Measurements from ENCODE around the gene EML4. TPM values are rescaled to one million over a fixed set of nuclear protein-coding genes. Genes with fewer than 3 reads are reported as not detected.

The EML4 gene
- total RNA-seq, 4 donors from 2014 or later: 20.8 to 29.8 (median 25.3) TPM

DNA sequence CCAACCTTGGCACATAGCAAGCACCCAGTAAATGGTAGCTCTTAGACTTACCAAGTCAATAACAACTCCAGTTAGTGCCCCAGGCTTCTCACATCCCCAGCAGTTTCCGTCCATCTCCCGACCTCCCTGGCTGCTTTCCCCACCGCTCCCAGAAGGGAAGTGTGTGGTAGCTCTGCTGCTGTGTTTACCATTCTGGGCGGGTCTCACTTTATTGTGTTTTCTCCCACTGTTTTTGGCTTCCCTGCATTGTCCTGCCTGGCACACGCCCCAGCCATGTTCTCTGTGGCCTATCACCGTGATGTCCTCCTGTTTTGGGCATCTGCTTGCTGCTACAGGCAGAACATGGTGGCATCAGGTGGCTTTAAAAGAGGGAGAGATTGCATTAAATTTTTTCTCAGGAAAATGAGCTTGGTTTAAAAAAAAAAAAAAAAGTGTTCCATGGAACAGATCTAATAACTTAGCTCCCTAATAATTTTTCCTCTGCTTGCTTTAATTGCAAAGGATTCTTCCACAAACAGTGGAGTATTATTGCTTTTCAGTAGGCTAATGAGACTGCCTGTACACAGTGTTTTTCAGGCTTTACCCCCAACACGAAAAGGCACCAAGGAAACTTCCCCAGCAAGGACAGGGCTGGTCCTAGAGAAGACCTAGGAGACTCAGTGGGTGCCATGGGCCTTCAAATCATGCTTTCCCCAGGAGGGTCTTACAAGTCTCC lies 199.8 kb downstream of the EML4 start:
- Histone ChIP-seq H3K36me3 (no peaks in the 10 kb centered on the region), H3K4me1 (peaks cover 0 to 28% (median 3%) of the 10 kb centered on the region in 4 donors), H3K27me3 (no peaks in the 10 kb centered on the region), H3K9me3 (no peaks in the 10 kb centered on the region), H3K4me3 (no peak overlapping the region), H3K27ac (peak overlapping the region in 2 of 4 donors; percentile 24 to 50)
- 51 to 68% methylated on average over 7 of the region's 7 CpGs for WGBS, 2 donors
- TF ChIP-seq POLR2A (IDR thresholded peaks at IDR 0.05) (no peak), EP300 (IDR thresholded peaks at IDR 0.05) (no peak)
- TF ChIP-seq, protein P1, sequence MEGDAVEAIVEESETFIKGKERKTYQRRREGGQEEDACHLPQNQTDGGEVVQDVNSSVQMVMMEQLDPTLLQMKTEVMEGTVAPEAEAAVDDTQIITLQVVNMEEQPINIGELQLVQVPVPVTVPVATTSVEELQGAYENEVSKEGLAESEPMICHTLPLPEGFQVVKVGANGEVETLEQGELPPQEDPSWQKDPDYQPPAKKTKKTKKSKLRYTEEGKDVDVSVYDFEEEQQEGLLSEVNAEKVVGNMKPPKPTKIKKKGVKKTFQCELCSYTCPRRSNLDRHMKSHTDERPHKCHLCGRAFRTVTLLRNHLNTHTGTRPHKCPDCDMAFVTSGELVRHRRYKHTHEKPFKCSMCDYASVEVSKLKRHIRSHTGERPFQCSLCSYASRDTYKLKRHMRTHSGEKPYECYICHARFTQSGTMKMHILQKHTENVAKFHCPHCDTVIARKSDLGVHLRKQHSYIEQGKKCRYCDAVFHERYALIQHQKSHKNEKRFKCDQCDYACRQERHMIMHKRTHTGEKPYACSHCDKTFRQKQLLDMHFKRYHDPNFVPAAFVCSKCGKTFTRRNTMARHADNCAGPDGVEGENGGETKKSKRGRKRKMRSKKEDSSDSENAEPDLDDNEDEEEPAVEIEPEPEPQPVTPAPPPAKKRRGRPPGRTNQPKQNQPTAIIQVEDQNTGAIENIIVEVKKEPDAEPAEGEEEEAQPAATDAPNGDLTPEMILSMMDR (IDR thresholded peaks at IDR 0.05): no peak
- no peak for DNase-seq (ENCODE audit: low spot score in 2 of 2)

DNA sequence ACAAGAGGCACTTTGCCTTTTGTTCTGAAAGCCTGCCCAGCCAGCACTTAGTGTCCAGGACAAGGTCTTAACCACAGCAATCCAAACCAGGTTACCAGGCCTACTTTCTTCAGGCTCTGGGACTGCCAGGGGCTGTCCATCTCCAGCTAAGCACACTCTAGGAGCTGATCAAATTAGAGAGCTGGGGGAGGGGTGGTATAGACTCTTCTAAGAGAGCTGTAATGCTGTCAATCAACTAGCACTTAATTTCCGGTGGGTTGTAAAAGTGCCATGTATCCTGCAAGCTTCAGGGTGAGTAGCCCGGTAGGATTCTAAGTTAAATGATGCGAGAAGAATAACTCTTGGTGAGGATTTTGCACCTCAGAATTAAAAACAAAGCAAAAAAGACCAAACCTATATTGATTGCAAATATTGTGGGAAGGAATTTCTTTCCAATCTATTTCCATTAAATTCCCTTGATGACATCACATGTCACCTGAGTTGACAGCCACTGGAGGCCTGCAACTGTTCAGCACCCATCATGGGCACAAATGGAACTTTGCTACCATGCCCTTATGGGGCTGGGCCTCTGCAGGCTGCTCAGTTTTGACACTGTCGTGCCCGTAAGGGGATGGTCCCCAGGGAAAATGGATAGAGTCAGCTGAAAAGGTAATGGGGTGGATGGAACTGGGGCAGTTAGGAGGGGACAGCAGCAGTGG lies 200.5 kb downstream of the EML4 start:
- no peaks in the 10 kb centered on the region for H3K9me3 ChIP-seq
- WGBS, 2 donors: 71 to 80% methylated on average over 5 of the region's 5 CpGs
- H3K27me3 ChIP-seq: no peaks in the 10 kb centered on the region
- TF ChIP-seq POLR2A (IDR thresholded peaks at IDR 0.05) (no peak), EP300 (IDR thresholded peaks at IDR 0.05) (no peak)
- TF ChIP-seq, protein P1 (IDR thresholded peaks at IDR 0.05): no peak
- peak overlapping the region in 1 of 4 donors; percentile 50 for H3K27ac ChIP-seq
- no peak for DNase-seq (ENCODE audit: low spot score in 2 of 2)
- H3K4me1 ChIP-seq: peaks cover 0 to 28% (median 3%) of the 10 kb centered on the region in 4 donors
- no peak overlapping the region for H3K4me3 ChIP-seq
- H3K36me3 ChIP-seq: no peaks in the 10 kb centered on the region

DNA sequence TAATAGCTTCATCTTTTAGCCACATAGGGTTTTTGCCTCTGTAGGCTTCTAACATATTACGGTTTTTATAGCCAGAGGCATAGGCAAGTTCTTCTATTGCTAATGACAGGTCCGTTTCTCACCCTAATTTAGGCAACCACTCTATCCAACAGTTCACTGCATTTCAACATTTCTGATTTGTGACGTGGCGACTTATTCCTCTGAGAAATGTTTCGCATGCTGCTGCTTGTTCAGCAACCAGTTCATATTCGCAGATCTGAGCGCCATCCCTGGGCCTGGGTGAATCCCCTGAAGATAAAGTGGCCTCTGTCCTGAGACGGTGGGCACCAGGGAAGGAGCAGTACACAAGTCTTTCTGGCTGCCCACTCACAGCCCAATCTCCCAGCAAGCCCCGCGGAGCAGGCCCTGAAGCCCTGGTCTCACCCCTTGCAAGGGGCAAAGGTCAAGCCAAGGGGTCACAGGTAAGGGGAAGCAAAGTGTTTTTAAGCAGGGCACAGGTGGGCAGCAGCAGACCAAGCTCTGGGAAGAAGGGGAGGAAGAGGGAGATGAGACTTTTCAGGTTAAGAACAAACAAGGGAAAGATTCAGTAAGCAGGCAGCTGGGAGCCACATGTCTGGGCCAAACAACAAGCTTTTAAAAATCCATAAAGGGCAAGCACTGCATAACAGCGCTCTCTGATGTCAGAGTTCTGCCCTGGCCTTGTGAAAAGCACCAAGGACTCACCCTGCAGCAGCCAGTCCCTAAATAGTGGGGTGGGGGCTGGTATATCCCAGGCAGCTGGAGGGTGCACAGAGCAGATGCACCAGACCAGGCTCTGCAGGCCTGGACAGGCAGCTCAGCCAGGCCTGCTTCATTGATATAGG lies 202.7 kb downstream of the EML4 start:
- TF ChIP-seq POLR2A (IDR thresholded peaks at IDR 0.05) (no peak), EP300 (IDR thresholded peaks at IDR 0.05) (no peak)
- TF ChIP-seq, protein P1 (IDR thresholded peaks at IDR 0.05): no peak
- 61 to 71% methylated on average over 11 of the region's 11 CpGs for WGBS, 2 donors

DNA sequence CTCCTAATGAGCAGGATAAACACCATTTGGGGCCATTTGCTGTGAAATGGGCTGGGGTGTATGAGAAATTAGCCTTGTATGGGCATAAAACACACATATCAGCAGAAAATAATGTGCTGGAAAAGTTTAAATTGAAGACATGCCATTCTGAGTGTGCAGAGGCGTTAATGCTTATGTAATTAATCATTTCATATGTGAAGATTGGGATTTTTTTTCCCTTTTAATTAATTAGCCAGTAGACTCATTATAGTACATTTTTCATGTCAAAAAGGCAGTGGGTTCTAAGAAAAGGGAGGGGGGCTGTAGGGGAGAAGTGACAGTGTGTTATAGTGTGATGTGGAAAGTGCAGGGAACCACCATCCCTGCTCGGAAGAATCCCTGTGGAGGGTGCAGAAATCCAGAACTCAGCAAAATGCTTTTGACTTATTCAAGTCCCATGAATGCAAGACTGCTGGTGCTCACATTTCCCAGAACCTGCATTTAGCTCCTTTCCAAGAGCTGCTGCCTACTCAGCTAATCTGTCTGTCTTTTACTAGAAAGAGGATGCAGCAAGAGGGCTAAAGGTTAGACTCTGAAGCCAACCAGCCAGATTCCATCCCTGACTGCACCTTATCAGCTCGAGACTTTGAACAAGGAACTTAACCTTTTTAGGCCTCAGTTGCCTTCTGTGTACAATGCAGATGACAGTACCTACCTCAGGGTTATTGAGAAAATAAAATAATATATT lies 203.5 kb downstream of the EML4 start:
- no peaks in the 10 kb centered on the region for H3K36me3 ChIP-seq
- DNase-seq (ENCODE audit: low spot score in 2 of 2): no peak
- H3K4me3 ChIP-seq: no peak overlapping the region
- no peak for TF ChIP-seq POLR2A (IDR thresholded peaks at IDR 0.05)
- TF ChIP-seq, protein P1 (IDR thresholded peaks at IDR 0.05): no peak
- TF ChIP-seq EP300 (IDR thresholded peaks at IDR 0.05): no peak
- H3K4me1 ChIP-seq: peaks cover 0 to 18% (median 3%) of the 10 kb centered on the region in 4 donors
- H3K9me3 ChIP-seq: no peaks in the 10 kb centered on the region
- no peaks in the 10 kb centered on the region for H3K27me3 ChIP-seq
- 63 to 64% methylated on average over 3 of the region's 3 CpGs for WGBS, 2 donors
- peak overlapping the region in 1 of 4 donors; percentile 53 for H3K27ac ChIP-seq

More for the DNA sequence above, 202.7 kb downstream of the EML4 start:
- Histone ChIP-seq H3K27ac (peak overlapping the region in 3 of 4 donors; percentile 27 to 65 (median 53)), H3K4me3 (no peak overlapping the region), H3K27me3 (no peaks in the 10 kb centered on the region), H3K9me3 (no peaks in the 10 kb centered on the region), H3K36me3 (no peaks in the 10 kb centered on the region), H3K4me1 (peaks cover 0 to 26% (median 3%) of the 10 kb centered on the region in 4 donors)
- no peak for DNase-seq (ENCODE audit: low spot score in 2 of 2)

All from tibial nerve (tissue), 4 donors.